K562 (cell line): ENCODE data around the gene TUBA1B. TPM values are rescaled to one million over a fixed set of nuclear protein-coding genes. Genes with fewer than 3 reads are reported as not detected.

Experiments
- DIDO1 ChIP-seq: fragments of 450-650 bp; IDR thresholded peaks from 2 replicates; pipeline ENCODE4 v1.6.1; 2016; ENCODE audit warnings: low read depth, missing biosample characterization, missing genetic modification characterization
- ELK1 ChIP-seq: sonication (generic); formaldehyde crosslinking; IDR thresholded peaks from 2 replicates; pipeline ENCODE4 v1.8.1; 2022; ENCODE audit warnings: missing genetic modification reagents
- L3MBTL2 ChIP-seq: fragments of 450-650 bp; IDR thresholded peaks from 2 replicates; pipeline ENCODE4 v1.6.1; 2016; ENCODE audit warnings: mild to moderate bottlenecking, moderate library complexity
- POU5F1 ChIP-seq: fragments of 150-350 bp; IDR thresholded peaks from 2 replicates; pipeline ENCODE4 v1.6.1; 2014; ENCODE audit warnings: borderline replicate concordance, low read length, low read depth, mild to moderate bottlenecking; ENCODE audit not compliant: partially characterized antibody
- PTRF ChIP-seq: fragments of 450-650 bp; IDR thresholded peaks from 2 replicates; pipeline ENCODE4 v1.6.1; 2016; ENCODE audit warnings: mild to moderate bottlenecking, missing genetic modification characterization, missing compliant biosample characterization
- RREB1 ChIP-seq: fragments of 250-450 bp; sonication (Bioruptor Pico); IDR thresholded peaks from 2 replicates; pipeline ENCODE4 v1.4.0; 2020
- polyA plus RNA-seq, 8 experiments: library from polyadenylated mRNA; depleted of rRNA in 4 of 8; stranded (reverse) in 5 of 8; unstranded in 3 of 8; fragments of >200 nt; fragmentation: Nextera tagmentation in 2 of 8; fragmentation: Illumina TruSeq in 1 of 8; extraction: Ambion mirVana in 2 of 8; extraction: Trizol in 1 of 8; gene quantifications; 2 replicates each; pipeline versions ENCODE4 v1.2.1 to v1.2.3, GENCODE V29; 2011 to 2014; ENCODE audit warnings: inconsistent platforms in 1 of 8, missing spikeins in 1 of 8
- total RNA-seq, 7 experiments: library from RNA; depleted of rRNA in 6 of 7; stranded (reverse); fragments of >200 nt in 6 of 7; fragmentation: Illumina TruSeq in 2 of 7; extraction: Trizol in 2 of 7; gene quantifications; 2 replicates each; pipeline versions ENCODE4 v1.2.1 to v1.2.3, GENCODE V29; 2011 to 2021; ENCODE audit warnings: low replicate concordance in 1 of 7
- TF ChIP-seq, protein P1 (sequence below): fragments of 450-650 bp; IDR thresholded peaks from 2 replicates; pipeline ENCODE4 v1.6.1; 2016; ENCODE audit warnings: low read depth

TUBA1B gene
- total and polyA plus RNA-seq, 9 of the 15 experiments (the other 6 are each of a cell fraction or from before 2014, with no cell fraction given), result 2,189 to 4,624 (median 2,628) TPM

GRCh38 chr12:49126852-49127763 is 4.1 kb downstream of the TUBA1B start (continued):
- TF ChIP-seq, protein P1, sequence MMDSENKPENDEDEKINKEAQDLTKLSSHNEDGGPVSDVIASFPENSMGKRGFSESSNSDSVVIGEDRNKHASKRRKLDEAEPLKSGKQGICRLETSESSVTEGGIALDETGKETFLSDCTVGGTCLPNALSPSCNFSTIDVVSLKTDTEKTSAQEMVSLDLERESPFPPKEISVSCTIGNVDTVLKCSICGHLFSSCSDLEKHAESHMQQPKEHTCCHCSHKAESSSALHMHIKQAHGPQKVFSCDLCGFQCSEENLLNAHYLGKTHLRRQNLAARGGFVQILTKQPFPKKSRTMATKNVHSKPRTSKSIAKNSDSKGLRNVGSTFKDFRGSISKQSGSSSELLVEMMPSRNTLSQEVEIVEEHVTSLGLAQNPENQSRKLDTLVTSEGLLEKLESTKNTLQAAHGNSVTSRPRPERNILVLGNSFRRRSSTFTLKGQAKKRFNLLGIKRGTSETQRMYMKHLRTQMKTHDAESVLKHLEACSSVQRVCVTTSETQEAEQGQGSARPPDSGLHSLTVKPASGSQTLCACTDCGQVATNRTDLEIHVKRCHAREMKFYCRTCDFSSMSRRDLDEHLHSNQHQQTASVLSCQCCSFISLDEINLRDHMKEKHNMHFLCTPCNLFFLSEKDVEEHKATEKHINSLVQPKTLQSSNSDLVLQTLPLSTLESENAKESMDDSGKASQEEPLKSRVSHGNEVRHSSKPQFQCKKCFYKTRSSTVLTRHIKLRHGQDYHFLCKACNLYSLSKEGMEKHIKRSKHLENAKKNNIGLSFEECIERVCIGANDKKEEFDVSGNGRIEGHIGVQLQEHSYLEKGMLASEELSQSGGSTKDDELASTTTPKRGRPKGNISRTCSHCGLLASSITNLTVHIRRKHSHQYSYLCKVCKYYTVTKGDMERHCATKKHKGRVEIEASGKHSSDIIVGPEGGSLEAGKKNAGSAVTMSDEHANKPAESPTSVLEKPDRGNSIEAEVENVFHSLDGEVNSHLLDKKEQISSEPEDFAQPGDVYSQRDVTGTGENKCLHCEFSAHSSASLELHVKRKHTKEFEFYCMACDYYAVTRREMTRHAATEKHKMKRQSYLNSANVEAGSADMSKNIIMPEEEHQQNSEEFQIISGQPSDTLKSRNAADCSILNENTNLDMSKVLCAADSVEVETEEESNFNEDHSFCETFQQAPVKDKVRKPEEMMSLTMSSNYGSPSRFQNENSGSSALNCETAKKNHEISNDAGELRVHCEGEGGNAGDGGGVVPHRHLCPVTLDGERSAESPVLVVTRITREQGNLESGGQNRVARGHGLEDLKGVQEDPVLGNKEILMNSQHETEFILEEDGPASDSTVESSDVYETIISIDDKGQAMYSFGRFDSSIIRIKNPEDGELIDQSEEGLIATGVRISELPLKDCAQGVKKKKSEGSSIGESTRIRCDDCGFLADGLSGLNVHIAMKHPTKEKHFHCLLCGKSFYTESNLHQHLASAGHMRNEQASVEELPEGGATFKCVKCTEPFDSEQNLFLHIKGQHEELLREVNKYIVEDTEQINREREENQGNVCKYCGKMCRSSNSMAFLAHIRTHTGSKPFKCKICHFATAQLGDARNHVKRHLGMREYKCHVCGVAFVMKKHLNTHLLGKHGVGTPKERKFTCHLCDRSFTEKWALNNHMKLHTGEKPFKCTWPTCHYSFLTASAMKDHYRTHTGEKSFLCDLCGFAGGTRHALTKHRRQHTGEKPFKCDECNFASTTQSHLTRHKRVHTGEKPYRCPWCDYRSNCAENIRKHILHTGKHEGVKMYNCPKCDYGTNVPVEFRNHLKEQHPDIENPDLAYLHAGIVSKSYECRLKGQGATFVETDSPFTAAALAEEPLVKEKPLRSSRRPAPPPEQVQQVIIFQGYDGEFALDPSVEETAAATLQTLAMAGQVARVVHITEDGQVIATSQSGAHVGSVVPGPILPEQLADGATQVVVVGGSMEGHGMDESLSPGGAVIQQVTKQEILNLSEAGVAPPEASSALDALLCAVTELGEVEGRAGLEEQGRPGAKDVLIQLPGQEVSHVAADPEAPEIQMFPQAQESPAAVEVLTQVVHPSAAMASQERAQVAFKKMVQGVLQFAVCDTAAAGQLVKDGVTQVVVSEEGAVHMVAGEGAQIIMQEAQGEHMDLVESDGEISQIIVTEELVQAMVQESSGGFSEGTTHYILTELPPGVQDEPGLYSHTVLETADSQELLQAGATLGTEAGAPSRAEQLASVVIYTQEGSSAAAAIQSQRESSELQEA, result no peak
- TF ChIP-seq DIDO1, result no peak
- TF ChIP-seq ELK1 (CRISPR knock-in tag), result no peak
- no peak for TF ChIP-seq L3MBTL2
- TF ChIP-seq RREB1 (CRISPR knock-in tag), result no peak
- no peak for TF ChIP-seq POU5F1
- no peak for TF ChIP-seq PTRF
